HG03378 (cell line): ENCODE results near the gene NMBR.
"Not testable (repeated sequence)": the region's sequence is repeated elsewhere in the genome, so short reads cannot be mapped to it uniquely, and the experiment has no call there.

Experiments
- ATAC-seq: cut with Tn5 transposase; IDR thresholded peaks from one replicate; pipeline ENCODE4 v1.9.1; 2021; ENCODE audit warnings: mild to moderate bottlenecking, moderate library complexity; ENCODE audit not compliant: unreplicated experiment

NMBR gene

DNA sequence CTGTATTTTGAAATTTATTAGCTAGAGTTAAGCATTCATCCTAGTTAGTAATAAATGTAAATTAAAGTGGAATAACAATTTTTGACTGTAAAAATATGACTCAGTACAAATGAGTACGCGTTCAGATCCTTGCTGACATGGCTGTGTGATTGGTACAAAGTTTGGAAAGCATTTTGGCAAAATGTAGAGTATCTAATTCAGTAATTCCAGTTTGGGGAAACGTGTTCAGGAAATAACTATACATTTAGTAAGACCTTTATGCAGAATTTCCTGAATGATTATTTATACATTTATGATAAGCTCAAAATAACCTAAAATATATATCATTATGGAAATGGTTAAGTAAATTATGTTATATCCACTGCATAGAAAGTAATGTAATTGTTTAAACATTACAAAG is 8.2 kb upstream of the NMBR start:
- no peak for ATAC-seq

DNA sequence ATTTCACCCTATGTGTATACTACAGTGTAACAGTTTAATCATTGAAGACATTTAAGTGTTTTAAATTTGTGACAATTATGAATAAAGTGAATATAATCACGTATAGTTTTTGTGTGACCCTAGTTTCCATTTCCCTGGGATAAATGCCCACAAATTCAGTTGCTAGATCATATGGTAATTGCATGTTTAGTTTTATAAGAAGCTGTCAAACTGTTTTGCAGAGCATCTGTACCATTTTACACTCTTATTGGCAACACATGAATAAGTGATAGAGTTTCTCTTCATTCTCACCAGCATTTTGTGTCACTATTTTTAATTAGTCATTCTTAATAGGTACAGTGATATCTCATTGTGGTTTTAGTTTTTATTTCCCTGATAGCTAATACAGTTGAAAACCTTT is 7.4 kb upstream of the NMBR start:
- ATAC-seq, result no peak

DNA sequence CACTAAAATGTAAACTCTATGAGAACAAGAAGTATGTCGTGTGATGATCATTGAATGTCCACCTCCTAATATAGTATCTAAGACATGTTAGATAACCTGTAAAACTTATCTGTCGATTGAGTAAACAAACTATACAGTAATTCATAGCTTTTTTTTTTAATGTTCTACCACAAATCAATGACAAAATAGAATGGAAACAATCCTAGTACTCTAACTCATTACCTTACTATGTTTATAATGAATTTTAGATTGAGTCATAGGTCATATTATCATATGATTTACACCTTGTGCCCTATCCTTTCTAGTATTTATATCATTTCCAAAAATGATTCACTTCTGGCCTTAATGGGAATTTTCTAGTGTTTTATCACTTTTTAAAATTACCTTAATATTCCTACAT is 6.3 kb upstream of the NMBR start:
- no peak for ATAC-seq

DNA sequence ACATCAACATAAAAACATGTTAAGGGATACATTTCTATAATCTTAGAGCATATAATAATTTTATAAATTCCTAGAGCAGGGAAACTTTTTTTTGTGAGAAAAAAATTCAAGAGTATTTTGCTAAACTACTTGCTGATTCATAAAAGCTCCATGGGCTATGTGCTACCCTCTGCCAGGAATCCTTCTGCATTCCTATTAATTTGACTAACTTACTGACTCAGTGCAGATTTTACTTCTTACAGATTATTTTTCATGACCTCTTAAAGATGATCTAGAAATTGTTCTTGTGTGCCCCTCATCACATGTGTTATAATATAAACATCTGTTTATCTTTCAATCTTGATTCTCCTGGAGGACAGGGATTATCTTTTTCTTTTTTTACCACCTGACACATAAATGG is 5.8 kb upstream of the NMBR start:
- ATAC-seq, result no peak

DNA sequence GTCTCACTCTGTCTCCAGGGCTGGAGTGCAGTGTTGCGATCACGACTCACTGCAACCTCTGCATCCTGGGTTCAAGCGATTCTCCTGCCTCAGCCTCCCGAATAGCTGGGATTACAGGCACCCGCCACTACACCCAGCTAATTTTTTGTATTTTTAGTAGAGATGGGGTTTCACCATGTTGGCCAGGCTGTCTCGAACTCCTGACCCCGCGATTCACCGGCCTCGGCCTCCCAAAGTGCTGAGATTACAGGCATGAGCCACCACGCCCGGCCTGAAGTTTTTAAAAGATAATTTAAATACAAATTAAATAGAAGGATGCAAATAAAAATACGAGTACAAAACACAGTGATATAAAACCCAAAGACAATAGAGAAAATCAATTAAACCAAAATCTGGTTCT is 5.4 kb downstream of the NMBR start:
- ATAC-seq, result not testable (repeated sequence)

DNA sequence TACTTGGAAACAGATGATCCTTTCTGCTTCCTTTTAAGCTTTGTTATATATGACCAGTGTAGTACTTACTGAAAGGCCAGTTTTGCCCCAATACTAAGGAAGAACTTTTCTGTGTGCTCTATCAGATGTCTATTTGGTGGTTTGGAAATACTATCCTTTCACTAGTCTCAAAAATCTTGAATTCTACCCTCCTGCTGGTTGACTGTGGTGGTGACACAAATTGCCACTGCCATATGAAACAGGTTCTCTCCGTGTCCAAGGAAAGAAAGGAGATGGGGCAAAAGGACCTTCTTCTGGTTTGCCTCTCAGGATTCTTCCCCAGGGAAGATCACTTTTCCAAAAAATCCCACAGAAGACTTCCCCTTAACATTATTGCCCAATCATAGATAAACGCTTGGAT is 8.0 kb downstream of the NMBR start:
- ATAC-seq, result no peak

DNA sequence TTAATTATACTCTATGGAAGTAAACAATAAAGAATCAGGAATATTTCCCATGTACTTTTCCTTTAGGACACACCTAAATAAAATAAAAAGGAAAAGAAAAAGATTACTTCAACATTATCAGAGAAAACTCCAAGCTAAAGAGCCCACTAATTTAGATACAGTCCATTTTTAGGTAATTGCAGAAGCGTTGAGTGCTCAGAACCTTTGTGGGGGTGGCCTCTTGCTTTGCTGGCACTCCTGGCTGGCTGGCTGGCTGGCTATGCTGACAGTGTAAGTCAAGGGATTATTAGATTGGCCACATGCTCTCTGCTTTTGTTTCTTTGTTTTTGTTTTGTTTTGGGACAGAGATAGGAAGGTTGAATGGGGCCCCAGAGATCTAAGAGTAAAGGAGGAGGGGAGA is 14.3 kb downstream of the NMBR start, which contains the start of gene GJE1:
TSS of gene GJE1 (plus strand) at position 301 of the 400 bp plus-strand sequence. CDS start 234 bp downstream, outside the sequence.
- no peak for ATAC-seq

DNA sequence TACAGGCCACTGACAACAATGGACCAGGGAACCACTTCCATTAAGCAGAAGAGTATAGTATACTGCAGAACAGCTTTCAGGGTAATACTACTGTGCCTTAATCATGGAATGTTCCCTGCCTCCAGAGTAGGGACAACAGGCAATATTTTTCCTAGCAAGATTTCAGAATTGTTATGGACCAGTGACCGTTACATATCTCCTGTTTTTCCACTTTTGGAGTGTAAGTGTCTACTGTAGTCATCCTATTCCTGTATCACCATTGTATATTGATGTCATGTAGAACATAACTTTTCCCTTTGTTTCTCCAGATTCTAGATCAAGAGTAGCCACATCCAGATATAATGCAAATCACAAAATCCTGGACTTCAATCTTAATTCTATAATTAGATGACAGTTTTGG is 16.1 kb downstream of the NMBR start:
- ATAC-seq, result no peak

DNA sequence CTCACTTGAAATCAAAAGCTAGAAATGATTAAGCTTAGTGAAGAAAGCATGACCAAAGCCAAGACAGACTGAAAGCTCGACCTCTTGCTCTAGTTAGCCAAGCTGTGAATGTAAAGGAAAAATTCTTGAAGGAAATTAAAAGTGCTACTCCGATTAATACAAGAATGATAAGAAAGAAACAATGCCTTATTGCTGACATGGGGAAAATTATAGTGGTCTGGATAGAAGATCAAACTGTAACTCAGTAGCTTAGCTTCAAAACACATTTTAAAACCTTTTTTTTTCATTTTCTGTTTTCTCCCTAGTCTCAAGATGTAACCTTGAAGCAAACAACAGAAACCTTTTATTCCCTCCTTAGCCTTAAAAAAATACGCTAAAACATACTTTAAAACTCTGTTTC is 25.6 kb downstream of the NMBR start:
- no peak for ATAC-seq

DNA sequence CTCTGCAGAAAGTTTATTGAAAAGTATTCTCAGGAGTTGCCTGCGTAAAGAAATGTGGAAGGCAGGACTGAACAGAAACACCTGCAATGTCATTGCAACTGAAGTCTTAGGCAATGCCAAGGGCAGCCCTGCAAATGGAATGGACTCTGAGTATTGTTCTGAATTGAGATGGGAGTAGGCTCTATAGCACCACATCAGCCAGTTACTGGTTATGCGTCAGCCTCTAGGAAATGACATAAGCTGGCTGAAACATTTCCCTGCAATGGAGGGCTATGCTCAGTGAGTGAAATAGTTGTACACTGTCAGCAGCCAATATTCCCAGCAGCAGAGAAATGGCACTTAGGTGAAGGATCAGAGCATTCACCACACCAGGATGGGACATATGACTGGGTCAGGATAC is 28.0 kb downstream of the NMBR start:
- no peak for ATAC-seq

DNA sequence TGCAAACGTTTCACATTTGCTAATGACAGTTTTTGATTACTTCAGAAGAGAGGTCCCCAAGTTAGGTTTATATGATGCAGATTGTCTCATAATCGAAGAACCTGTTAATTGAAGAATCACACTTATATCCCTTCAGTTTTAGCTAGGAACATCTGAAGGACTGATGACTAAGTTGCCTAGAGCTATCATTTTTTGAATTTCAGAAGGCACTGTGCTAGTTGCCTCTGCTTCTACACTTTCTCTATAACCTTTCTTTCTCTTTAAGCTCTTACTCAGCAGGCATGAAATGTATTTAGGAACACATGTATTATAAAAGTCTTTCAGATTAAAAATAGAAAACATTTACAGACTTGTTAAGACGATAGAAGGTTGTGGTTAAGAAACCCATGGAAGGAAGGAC is 28.6 kb downstream of the NMBR start:
- ATAC-seq, result no peak

DNA sequence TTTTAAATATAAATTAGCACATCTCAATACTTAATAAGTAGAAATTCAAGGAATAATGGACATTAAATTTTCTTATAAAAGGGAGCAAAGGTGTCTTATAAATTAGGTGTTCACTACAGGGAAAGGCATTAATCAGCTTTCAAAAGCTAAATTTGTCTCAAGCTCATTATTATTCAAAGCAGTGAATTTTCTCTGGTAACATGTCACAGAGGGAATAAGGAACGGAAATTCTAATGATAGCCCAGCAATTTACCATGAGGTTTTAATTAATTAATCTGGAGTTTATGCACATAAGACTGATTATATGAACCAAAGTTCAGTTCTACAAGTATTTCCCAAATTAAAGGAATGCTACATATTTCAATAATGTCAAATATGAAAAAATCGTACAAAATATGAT is 29.6 kb downstream of the NMBR start:
- ATAC-seq, result no peak

DNA sequence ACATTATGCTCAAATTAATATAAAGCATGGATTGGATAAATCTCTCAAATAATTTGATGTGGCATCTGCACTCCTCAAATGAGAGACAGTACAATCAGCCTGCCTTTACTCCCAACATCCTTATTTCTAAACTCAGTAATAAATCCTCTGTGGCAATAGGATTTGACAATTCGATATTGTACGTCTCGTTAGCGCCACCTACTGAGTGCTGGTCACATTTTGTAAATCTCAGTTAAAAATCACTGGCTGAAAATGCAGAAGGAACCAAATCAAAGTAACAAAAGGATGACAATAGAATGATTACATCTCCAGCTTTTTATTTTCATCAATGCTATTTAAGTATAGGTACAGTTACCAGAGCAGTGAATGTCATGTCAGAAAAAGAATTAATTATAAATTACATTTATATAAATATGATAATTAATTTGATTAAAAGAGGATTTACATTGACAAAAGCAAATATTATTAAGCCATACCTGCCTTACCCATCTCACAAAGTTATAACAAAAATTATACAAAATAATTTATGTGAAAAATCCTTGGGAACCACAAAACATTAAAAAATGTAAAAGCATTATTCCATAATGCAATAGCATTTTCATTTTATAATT is 34.4 kb downstream of the NMBR start:
- peak; percentile 62 for ATAC-seq

DNA sequence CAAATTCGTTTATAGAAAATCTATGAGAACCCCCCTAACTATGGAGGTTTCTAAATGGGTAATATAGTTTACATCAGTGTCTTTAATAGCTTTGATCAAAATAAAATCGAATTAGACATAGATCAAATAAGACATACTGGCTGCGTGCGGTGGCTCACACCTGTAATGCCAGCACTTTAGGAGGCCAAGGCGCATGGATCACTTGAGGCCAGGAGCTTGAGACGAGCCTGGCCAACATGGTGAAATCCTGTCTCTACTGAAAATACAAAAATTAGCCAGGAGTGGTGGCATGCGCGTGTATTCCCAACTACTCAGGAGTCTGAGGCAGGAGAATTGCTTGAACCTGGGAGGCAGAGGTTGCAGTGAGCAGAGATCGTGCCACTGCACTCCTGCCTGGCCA is 36.1 kb downstream of the NMBR start:
- not testable (repeated sequence) for ATAC-seq

DNA sequence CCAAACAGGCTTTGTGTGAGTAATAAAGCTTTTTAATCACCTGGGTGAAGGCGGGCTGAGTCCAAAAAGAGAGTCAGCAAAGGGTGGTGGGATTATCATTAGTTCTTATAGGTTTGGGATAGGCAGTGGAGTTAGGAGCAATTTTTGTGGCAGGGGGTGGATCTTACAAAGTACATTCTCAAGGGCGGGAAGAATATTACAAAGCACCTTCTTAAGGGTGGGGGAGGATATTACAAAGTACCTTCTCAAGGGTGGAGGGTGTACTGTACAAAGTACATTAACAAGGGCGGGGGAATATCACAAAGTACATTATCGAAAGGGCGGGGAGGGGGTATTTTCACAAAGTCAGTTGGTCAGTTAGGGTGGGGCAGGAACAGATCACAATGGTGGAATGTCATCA is 42.1 kb downstream of the NMBR start:
- ATAC-seq, result not testable (repeated sequence)

DNA sequence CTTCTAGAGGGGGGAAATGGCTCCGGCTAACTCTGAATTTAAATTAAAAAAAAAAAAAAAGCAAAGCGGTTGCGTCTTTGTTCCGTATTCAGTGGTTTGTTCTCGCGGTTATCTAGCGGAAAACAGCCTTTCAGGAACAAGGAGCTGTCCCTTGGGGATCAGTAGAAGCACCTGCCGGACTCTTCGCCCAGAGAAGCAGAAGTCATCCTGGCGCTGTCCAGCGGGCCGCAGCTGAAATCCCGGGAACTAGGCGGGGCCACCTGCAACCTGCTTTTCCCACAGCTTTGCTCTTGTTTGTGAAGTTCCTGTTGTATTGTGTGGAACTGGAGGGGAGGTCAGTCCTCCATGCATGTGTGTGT is 58.1 kb downstream of the NMBR start:
- ATAC-seq, result no peak

DNA sequence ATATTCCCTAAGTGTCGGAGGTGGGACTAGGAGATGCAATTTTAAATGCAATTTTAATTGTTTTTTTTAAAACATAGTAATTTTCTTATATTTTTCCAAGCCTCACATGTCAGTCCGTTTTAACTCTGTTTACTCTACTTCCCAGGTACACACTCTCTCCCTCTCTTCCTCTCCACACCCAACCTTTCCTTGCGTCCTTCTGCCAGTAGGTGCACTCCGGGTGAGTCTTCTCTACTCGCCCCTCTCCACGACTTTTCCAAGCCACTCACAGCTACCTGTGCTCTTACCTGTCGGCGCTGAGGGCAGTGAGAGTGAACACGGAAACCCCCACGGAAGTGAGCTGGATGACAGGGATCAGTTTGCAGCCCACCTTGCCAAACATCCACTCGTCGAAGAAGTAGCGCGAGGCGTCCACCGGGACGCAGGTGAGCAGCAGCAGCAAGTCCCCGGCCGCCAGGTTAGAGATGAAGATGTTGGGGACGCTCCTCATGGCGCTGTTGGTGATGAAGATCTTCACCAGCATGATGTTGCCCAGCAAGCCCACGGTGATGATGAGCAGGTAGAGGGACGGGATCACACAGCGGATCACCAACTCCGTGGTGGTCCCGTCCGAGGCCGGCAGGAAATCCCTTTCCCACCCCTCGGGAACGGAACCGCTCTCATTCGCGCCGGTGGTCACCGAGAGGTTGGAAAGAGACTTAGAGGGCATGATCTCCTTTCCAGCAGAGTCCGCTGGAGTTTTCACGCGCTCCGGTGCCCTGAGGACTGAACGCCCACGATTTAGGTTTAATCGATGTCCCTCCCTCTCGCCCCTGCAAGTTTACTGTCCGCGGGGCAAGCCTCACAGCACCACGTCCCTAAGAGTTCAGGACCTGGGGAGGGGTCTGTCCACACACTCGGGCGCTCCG is 58.7 kb downstream of the NMBR start:
- no peak for ATAC-seq

DNA sequence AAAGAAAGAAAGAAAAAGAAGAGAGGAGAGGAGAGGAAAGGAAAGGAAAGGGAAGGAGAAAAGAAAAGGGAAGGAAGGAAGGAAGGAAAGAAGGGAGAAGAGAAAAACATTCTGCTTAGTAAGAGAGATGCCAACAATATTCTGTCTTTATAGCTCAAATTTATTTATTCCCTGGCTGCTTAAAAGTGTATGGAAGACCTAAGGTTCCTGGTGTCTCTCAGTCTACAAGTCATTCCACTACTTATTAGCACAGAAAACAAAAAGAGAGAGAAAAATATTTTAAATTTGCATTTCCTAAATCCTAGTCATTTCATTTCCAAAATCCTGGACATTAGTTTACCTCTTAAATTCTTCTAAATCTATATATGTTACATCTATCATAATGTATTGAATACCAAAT is 67.8 kb downstream of the NMBR start:
- ATAC-seq, result no peak

DNA sequence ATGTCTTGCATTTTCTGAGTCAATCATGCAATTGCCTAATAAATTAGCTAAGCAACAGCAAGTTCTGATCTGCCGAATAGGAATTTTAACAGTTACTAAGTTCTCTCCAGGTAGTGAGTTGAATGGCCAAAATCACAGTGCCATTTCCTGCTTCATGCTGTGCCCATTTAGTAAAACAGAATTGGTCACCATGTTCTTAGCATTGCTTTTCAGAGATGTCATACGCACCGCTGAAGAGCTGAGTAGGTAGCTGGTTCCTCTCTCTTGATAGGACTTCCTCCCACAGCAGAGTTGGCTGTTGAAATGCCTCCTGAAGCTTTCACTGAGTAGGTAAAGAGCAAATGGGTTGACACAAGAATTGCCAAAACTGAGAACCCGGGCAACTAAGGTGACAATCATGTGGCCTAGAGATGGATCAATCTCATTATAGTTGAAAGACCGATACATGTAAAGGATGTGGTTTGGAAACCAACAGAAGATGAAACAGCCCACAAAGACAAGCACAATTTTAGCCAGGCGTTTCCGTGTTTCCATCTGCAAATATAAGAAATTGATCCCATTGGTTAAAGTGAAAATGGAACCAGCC is 71.3 kb downstream of the NMBR start:
- ATAC-seq, result no peak

DNA sequence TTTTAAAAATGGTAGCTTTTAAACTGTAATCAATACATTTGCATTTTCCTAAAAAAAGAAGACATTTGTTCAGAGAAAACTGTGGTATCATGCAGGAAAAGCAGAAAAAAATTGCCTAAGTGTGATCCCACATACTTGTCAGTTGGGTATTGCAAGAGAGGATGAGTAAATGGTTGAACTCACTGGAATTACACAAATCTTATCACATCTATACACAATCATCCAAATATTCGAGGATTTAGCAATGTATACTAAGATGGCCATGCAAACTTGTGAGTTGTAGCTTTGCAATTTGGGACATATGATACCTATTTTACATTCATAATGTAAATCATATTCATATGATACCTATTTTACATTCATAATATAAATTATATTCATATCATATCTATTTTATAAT is 72.4 kb downstream of the NMBR start:
- no peak for ATAC-seq

DNA sequence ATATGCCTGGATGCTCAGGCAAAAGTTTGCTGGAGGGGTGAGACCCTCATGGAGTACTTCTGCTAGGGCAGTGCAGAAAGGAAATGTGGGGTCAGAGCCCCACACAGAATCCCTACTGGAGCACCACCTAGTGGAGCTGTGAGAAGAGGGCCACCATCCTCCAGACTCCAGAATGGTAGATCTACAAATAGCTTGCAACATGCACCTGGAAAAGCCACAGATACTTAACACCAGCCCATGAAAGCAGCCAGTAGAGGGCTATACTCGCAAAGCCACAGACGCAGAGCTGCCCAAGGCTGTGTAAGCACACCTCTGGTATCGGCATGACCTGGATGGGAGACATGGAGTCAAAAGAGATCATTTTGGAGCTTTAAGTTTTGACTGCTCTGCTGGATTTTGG is 74.9 kb downstream of the NMBR start:
- no peak for ATAC-seq

DNA sequence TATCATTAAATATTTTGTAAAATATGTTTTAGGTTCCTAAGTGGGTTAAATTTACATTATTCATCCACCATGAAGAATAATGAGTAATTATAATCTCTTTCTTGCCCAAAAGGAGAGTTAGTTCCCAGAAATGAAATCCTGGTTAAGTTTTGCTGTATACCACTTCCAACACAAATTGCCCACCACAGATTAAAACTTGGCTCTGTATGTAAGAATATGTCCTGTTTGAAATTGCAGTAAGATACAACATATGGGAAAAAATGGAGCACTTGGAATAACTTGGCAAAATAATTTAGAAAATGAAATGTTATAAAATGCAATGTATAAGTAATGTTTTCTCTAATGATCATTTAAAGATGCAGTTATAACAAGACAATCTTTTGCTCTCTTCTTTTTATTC is 78.5 kb downstream of the NMBR start:
- no peak for ATAC-seq
